Thyroid gland (tissue), 4 donors: ENCODE data around the gene UNC13C. TPM values are rescaled to one million over a fixed set of nuclear protein-coding genes. Genes with fewer than 3 reads are reported as not detected.

Experiments used
- DNase-seq, 2 donors: peaks; one replicate each; pipeline ENCODE4 v3.0.0-alpha.2; 2019
- H3K27ac ChIP-seq, 3 donors: fragments of 200-600 bp; sonication (generic); 1 replicate in 2 of 3; 2 replicates in 1 of 3; pipeline ENCODE4 v1.5.1; 2016 to 2019; ENCODE audit warnings: mild to moderate bottlenecking in 1 of 3, moderate library complexity in 1 of 3
- H3K27me3 ChIP-seq: fragments of 200-600 bp; sonication (generic); one replicate; pipeline ENCODE4 v1.5.1; 2019
- H3K36me3 ChIP-seq, 2 donors: fragments of 200-600 bp; sonication (generic); one replicate each; pipeline ENCODE4 v1.5.1; 2016 to 2019
- H3K4me1 ChIP-seq, 2 donors: fragments of 200-600 bp; sonication (generic); one replicate each; pipeline ENCODE4 v1.5.1; 2017 to 2019
- H3K4me3 ChIP-seq, 3 donors: fragments of 200-600 bp; sonication (generic); replicated peaks in 1 of 3; 1 replicate in 2 of 3; 2 replicates in 1 of 3; pipeline ENCODE4 v1.5.1; 2016; ENCODE audit warnings: mild to moderate bottlenecking in 1 of 3
- H3K9me3 ChIP-seq: fragments of 200-600 bp; sonication (generic); one replicate; pipeline ENCODE4 v1.5.1; 2017
- CTCF ChIP-seq, 6 experiments: fragments of 200-600 bp in 3 of 6; fragments of 450-650 bp in 3 of 6; sonication (generic) in 3 of 6; IDR thresholded peaks; one replicate each; pipeline ENCODE4 v1.5.1; 2016 to 2019; ENCODE audit warnings: antibody characterized with exemption in 6 of 6, mild to moderate bottlenecking in 2 of 6, inconsistent platforms in 1 of 6, moderate library complexity in 1 of 6
- POLR2A ChIP-seq, 2 donors: fragments of 450-650 bp; IDR thresholded peaks; one replicate each; pipeline ENCODE4 v1.6.1; 2017; ENCODE audit warnings: antibody characterized with exemption in 2 of 2, mild to moderate bottlenecking in 2 of 2, moderate library complexity in 1 of 2
- WGBS, 2 donors: methylation state at CpG; one replicate each; pipeline ENCODE4 v1.1.5; 2017; 5-methylcytosine and 5-hydroxymethylcytosine counted together
- intact Hi-C: fragments of 100-400 bp; cut with DNase I; formaldehyde crosslinking; loops from one replicate; pipeline ENCODE4 v1.15.1; 2023
- total RNA-seq, 4 donors: library from RNA; depleted of rRNA; stranded (reverse); fragments of >200 nt; gene quantifications; one replicate each; pipeline ENCODE4 v1.2.3, GENCODE V29; 2016

UNC13C gene
- total RNA-seq, 4 donors from 2014 or later = 1.1 to 10.6 (median 7.5) TPM

DNA sequence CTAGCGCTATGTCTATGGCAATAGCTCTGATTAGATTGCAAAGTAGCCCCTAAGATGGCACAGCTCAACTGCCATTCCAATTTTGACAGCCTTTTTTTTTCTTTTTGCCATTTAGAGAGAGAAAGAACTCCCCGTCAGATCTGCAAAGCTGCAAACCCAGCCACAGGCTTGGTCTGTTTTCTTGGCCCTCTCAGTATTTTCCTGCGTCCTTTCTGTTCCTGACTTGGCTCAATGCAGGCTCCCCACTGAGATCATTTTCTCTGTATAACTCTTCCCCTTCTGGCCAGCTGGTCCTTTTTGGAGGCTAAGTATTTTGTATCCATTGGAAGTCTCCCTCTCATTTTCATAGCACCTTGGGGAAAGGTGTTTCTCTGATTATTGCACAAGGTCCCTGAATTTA, 386.7 kb downstream of the UNC13C start:
- no peak overlapping the region for H3K4me3 ChIP-seq
- DNase-seq = no peak
- intact Hi-C loops = no loop called here
- no peaks in the 10 kb centered on the region for H3K27me3 ChIP-seq
- no peaks in the 10 kb centered on the region for H3K9me3 ChIP-seq
- no peaks in the 10 kb centered on the region for H3K36me3 ChIP-seq
- 63 to 90% methylated on average over 3 of the region's 3 CpGs for WGBS, 2 donors
- TF ChIP-seq CTCF (IDR thresholded peaks at IDR 0.05) (no peak), POLR2A (IDR thresholded peaks at IDR 0.05) (no peak)
- H3K4me1 ChIP-seq = no peaks in the 10 kb centered on the region
- H3K27ac ChIP-seq = no peak overlapping the region

- Histone ChIP-seq H3K27ac (no peak overlapping the region), H3K4me3 (no peak overlapping the region), H3K4me1 (no peaks in the 10 kb centered on the region), H3K36me3 (no peaks in the 10 kb centered on the region), H3K27me3 (no peaks in the 10 kb centered on the region), H3K9me3 (no peaks in the 10 kb centered on the region)
- WGBS, 2 donors = 97 to 100% methylated on average over 1 to 2 of the region's 2 CpGs
- DNase-seq = no peak
- intact Hi-C loops = no loop called here
- TF ChIP-seq POLR2A (IDR thresholded peaks at IDR 0.05) = no peak
Observed at GRCh38 chr15:54373332-54373731, 395.1 kb downstream of the UNC13C start.

DNA sequence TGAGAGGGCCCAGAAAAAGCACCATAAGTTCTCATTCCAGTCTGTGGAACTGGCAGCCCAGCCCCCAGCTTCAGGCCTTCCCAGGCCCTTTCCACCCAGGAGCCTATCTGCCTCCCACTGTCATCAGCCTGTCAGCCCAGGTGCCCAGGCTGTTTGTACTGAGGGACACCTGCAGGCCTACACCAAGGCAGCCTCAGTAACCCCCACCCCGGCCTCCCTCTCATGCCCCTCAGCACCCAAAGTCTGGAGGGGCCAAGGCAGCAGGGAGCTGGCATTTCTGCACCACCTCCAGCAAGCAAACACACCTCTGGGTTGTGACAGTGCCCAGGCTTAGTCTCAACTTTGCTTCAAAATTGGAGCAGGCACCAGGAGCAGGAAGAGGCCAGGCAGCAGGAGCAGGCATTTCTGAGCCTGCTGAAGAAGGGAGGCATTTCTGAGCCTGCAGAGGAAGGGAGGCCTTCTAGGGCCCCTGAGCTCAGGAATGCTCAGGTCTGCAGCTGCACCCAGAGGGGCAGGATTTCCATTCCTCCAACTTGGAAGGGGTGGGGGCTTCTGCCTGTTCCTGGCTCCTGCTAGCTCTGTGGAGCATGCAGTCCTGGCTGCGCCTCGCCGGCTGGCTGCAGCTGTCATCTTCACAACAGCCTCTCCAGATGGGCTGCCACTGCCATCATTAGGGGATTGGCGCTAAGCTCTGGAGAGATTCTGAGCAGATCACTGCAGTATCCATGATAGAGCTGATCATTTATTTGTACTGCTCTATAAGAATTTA, 396.1 kb downstream of the UNC13C start:
- Histone ChIP-seq H3K4me3 (no peak overlapping the region), H3K27ac (no peak overlapping the region), H3K4me1 (no peaks in the 10 kb centered on the region), H3K36me3 (no peaks in the 10 kb centered on the region), H3K9me3 (no peaks in the 10 kb centered on the region), H3K27me3 (no peaks in the 10 kb centered on the region)
- WGBS, 2 donors = 91 to 92% methylated on average over 2 to 5 of the region's 5 CpGs
- DNase-seq = no peak
- TF ChIP-seq CTCF (IDR thresholded peaks at IDR 0.05) (no peak), POLR2A (IDR thresholded peaks at IDR 0.05) (no peak)
- intact Hi-C loops = no loop called here

DNA sequence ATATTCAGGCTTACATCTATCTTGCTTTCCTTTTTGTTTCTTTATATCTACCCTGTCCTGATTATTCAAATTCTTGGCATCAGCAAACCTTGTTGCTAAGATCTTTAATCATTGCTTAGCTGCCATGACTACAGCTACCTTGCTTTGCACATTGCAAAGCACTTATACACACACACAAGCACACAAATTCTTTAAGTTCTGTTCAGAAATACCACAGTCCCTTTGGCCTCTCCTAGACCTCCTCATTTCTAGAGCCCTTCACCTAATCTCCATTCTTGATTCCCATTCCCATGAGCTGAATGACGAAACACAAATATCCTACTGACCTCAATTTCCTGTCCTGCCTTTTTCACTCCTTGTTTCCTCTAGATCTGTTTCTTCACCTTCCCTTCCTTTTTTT, 409.6 kb downstream of the UNC13C start:
- Histone ChIP-seq H3K4me3 (no peak overlapping the region), H3K27ac (no peak overlapping the region), H3K9me3 (no peaks in the 10 kb centered on the region), H3K36me3 (no peaks in the 10 kb centered on the region), H3K4me1 (no peaks in the 10 kb centered on the region), H3K27me3 (no peaks in the 10 kb centered on the region)
- no peak for DNase-seq
- TF ChIP-seq CTCF (IDR thresholded peaks at IDR 0.05) (no peak), POLR2A (IDR thresholded peaks at IDR 0.05) (no peak)
- intact Hi-C loops = no loop called here
- 66 to 87% methylated on average over 1 of the region's 1 CpG for WGBS, 2 donors

DNA sequence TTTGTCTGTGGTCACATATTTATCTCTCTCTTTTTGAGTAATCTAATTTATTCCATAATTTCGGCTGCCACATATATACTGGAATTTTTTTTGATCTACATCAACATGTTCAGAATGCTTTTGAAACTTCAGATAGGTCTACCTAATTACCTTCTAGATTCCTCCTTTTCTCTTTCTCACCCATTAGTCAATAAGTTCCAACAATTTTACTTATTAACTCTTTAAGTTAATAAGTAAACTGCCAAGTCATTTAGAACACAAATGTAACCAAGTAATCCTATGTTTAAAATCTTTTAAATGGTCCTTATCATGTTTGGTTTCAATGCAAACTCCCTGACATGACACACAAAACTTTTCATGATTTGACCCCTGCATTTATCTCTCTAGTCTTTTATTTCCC, 410.5 kb downstream of the UNC13C start:
- Histone ChIP-seq H3K27ac (no peak overlapping the region), H3K4me1 (no peaks in the 10 kb centered on the region), H3K4me3 (no peak overlapping the region), H3K27me3 (no peaks in the 10 kb centered on the region), H3K9me3 (no peaks in the 10 kb centered on the region), H3K36me3 (no peaks in the 10 kb centered on the region)
- intact Hi-C loops = no loop called here
- DNase-seq = no peak
- no peak for TF ChIP-seq POLR2A (IDR thresholded peaks at IDR 0.05)
- TF ChIP-seq CTCF (IDR thresholded peaks at IDR 0.05) = no peak
- 94 to 97% methylated on average over 1 of the region's 1 CpG for WGBS, 2 donors
